Measurements from ENCODE around the gene DBX2. TPM values are rescaled to one million over a fixed set of nuclear protein-coding genes. Genes with fewer than 3 reads are reported as not detected.
"Not testable (repeated sequence)": the region's sequence is repeated elsewhere in the genome, so short reads cannot be mapped to it uniquely, and the experiment has no call there.

DBX2 gene
- total RNA-seq (2014; rRNA removed; shearing (Covaris generic)) = not detected in 2 replicates

DNA sequence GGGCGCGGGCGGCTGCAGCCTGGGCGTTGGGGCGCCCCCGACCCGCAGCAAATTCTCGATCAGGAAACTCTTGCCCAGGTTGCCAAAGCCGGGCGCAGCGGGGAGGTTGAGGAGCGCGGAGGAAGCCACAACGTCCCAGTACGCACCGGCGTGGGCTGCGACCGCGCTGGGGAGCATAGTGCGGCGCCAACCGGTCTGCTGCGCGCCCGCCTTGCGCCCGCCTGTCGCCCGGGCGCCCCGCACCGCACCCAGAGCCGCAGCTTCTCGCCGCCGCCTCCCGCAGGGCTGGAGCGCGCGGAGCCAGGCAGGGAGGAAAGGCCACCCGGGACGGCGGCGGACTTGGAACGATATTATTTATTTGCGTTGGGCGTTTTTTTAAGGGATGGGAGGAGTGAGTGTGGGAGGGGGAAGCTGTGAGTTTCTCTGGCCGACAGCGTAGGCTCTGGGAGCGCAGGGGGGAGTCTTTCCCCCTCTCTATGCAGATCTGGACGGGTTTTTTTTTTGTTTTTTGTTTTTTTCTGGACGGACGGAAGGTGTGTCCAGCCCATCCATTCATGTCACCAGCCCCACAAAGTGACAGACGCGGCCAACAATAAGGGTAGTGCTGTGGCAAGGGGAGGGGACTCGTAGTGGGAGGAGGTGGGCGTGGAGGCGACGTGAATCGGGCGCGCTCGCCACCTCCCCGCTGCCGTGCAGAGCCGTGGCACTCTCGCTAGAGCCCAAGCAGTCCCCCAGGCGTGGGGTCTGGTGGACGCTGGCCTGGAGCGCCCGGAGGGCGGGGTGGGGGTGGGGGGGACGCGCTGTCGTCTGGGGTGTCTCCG lies at the start of gene DBX2:
Gene DBX2 (minus strand): TSS at position 349 of the 821 bp plus-strand sequence. CDS start 172 bp downstream, at position 177.
- peaks cover 15% of the 10 kb centered on the region for H3K4me1 ChIP-seq (replicated peaks)
- no peaks in the 10 kb centered on the region; the same call in 1 of the 2 replicates for H3K9me3 ChIP-seq (replicated peaks)
- H3K36me3 ChIP-seq = no peaks in the 10 kb centered on the region
- H3K27ac ChIP-seq = no peak within 1 kb of the TSS
- peak in 1 of 2 experiments; percentile 24 for DNase-seq (ENCODE audit: low read depth in 1 of 2, low spot score in 2 of 2)
- peak within 1 kb of the TSS; percentile 30 for H3K4me3 ChIP-seq
- H3K27me3 ChIP-seq (replicated peaks) = peaks cover 67% of the 10 kb centered on the region

DNA sequence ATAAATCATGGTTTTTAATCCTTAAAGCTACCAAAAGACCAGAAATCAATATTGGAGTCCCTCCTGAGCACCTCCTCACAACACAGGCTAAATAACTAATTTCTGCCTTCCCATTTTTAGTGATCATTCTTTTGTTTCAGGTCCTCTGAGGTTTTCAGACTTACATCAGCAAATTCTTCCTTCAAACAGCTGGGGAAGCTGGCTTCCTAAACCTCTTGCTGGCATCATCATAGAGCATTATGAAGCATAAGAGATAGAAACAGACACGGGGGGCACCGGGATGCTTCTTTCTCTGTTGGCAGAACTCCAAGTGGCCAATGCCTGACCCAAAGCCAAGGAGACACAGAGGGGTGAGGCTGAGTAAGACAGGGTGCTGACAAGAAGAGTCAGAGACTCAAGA lies 47.9 kb upstream of the DBX2 start:
- no peaks in the 10 kb centered on the region for H3K4me1 ChIP-seq (replicated peaks)
- no peak overlapping the region for H3K27ac ChIP-seq
- no peaks in the 10 kb centered on the region for H3K27me3 ChIP-seq (replicated peaks)
- no peaks in the 10 kb centered on the region for H3K9me3 ChIP-seq (replicated peaks)
- no peak overlapping the region for H3K4me3 ChIP-seq
- no peak for DNase-seq (ENCODE audit: low read depth in 1 of 2, low spot score in 2 of 2)
- H3K36me3 ChIP-seq = no peaks in the 10 kb centered on the region

DNA sequence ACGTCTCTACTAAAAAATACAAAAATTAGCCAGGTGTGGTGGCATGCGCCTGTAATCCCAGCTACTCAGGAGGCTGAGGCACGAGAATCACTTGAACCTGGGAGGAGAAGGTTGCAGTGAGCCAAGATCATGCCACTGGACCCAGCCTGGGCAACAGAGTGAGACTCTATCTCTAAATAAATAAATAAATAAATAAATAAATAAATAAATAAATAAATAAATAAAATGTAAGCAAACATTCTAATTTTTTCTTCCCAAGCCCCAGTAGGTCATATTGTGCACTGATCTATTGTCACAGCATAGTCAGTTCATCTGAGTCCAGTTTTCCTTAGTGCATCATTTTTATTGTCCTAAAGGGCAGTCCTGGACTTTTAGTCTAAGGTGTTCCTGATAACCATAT lies 44.5 kb upstream of the DBX2 start:
- H3K4me3 ChIP-seq; H3K9me3 ChIP-seq (replicated peaks); H3K36me3 ChIP-seq; H3K4me1 ChIP-seq (replicated peaks); DNase-seq (ENCODE audit: low read depth in 1 of 2, low spot score in 2 of 2); H3K27me3 ChIP-seq (replicated peaks); H3K27ac ChIP-seq: not testable (repeated sequence)

DNA sequence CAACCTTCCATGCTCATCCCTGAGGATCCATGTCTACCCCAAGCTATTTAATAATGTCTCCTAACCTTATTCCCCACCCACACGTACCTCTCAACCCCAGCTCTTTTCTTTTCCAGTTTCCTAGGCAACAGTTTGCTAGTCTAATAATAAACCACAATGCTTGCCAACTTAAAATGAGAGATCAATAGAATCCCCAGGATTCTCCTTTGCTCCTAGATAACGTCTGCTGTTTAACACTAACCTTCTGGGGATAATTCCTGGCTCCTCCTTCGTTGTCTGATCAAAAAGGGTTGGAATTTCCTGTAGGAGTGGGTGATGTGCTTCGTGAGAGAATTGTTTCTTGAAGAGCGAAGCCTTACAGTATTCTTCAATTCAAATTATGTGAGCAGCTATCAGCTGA lies 42.2 kb upstream of the DBX2 start:
- H3K4me1 ChIP-seq (replicated peaks) = no peaks in the 10 kb centered on the region
- no peak overlapping the region for H3K27ac ChIP-seq
- H3K4me3 ChIP-seq = no peak overlapping the region
- no peaks in the 10 kb centered on the region for H3K36me3 ChIP-seq
- DNase-seq (ENCODE audit: low read depth in 1 of 2, low spot score in 2 of 2) = no peak
- 0 out of 2 replicates have a peak, but pooled peaks cover 3% of the 10 kb centered on the region for H3K27me3 ChIP-seq (replicated peaks)
- H3K9me3 ChIP-seq (replicated peaks) = no peaks in the 10 kb centered on the region

DNA sequence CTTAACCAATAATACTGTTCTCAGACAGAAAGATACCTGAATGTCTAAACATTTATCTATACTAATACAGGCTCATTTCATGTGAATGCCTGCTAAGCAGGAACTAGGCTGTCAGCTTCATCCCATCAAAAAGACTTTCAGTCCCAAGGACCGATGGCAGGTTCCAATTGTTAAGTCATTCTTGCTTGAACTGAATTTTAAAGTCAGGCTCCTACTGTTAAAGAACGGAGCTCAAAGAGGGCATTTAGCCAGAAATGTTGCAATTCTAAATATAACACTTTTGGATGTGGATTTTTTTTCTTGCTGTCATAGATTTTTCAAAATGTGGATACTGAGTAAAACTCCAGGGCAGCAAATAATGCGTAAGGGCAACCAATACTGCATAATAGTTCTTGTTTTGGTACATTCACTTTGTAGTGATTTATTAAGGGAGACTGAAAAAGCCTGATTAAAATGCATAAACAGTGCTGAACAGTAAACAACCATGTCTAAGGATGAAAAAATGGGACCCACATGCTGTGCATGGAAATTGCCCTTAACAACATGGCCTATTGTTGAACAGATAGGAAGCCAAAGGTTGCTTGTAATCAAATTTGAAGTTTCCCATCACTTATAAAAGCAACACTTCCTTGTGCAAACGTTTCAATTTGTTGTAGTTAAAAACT lies 38.6 kb upstream of the DBX2 start:
- H3K4me3 ChIP-seq = no peak overlapping the region

DNA sequence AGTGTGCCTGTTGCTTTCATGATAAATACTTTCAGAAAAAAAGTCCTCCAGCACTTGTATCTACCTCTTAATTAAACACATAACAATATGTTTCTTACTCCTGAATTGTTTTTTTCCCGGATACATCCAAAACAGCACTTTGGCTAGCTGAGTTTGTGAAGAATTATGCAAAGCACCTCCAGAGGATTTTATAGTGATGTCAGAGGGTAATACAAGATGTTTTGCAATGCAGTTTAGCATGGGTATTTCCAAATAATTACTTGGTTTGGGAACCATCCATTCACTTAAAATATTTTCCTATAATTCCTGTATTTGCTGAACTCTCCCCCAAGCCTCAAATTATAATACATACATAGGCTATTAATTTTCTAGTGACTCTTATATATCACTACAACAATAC lies 37.7 kb upstream of the DBX2 start:
- Histone ChIP-seq H3K9me3 (replicated peaks) (peaks cover 3% of the 10 kb centered on the region; the same call in 1 of the 2 replicates), H3K27ac (no peak overlapping the region), H3K36me3 (no peaks in the 10 kb centered on the region), H3K4me1 (replicated peaks) (no peaks in the 10 kb centered on the region), H3K4me3 (no peak overlapping the region), H3K27me3 (replicated peaks) (0 out of 2 replicates have a peak, but pooled peaks cover 3% of the 10 kb centered on the region)
- DNase-seq (ENCODE audit: low read depth in 1 of 2, low spot score in 2 of 2) = no peak

More for the DNA sequence above, 38.6 kb upstream of the DBX2 start:
- H3K27ac ChIP-seq = no peak overlapping the region
- H3K27me3 ChIP-seq (replicated peaks) = 0 out of 2 replicates have a peak, but pooled peaks cover 3% of the 10 kb centered on the region
- DNase-seq (ENCODE audit: low read depth in 1 of 2, low spot score in 2 of 2) = no peak
- H3K36me3 ChIP-seq = no peaks in the 10 kb centered on the region
- H3K4me1 ChIP-seq (replicated peaks) = no peaks in the 10 kb centered on the region
- peaks cover 3% of the 10 kb centered on the region; the same call in 1 of the 2 replicates for H3K9me3 ChIP-seq (replicated peaks)

DNA sequence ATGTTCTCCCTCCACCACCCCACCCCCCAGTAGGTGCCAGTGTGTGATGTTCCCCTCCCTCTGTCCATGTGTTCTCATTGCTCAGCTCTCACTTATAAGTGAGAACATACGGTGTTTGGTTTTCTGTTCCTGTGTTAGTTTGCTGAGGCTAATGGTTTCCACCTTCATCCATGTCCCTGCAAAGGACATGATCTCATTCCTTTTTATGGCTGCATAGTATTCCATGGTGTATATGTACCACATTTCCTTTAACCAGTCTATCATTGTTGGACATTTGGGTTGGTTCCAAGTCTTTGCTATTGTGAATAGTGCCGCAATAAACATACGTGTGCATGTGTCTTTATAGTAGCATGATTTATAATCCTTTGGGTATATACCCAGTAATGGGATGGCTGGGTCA lies 33.3 kb upstream of the DBX2 start:
- DNase-seq (ENCODE audit: low read depth in 1 of 2, low spot score in 2 of 2); H3K9me3 ChIP-seq (replicated peaks); H3K4me3 ChIP-seq; H3K27me3 ChIP-seq (replicated peaks); H3K4me1 ChIP-seq (replicated peaks); H3K27ac ChIP-seq; H3K36me3 ChIP-seq: not testable (repeated sequence)

DNA sequence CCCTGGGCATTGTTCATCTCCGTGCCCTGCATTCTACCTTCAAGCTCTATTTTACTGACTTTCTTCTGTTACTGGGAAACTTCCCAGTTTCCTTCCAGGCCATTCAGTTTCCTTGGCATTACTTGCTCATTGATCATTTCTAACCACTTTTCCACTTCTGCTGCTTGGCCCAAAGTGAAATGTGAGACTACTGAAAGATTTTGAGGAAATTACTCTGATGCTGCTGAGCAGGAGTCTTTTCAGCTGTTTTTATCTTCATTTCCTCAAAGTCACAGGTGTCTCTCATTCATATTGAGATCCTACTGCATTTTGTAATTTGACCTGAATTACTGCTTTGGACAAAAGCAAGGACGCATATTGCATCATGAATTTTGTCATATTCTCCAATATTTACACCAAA lies 26.4 kb upstream of the DBX2 start:
- Histone ChIP-seq H3K4me3 (no peak overlapping the region), H3K27ac (no peak overlapping the region), H3K9me3 (replicated peaks) (no peaks in the 10 kb centered on the region), H3K4me1 (replicated peaks) (no peaks in the 10 kb centered on the region), H3K36me3 (no peaks in the 10 kb centered on the region), H3K27me3 (replicated peaks) (no peaks in the 10 kb centered on the region; the same call in 1 of the 2 replicates)
- no peak for DNase-seq (ENCODE audit: low read depth in 1 of 2, low spot score in 2 of 2)

DNA sequence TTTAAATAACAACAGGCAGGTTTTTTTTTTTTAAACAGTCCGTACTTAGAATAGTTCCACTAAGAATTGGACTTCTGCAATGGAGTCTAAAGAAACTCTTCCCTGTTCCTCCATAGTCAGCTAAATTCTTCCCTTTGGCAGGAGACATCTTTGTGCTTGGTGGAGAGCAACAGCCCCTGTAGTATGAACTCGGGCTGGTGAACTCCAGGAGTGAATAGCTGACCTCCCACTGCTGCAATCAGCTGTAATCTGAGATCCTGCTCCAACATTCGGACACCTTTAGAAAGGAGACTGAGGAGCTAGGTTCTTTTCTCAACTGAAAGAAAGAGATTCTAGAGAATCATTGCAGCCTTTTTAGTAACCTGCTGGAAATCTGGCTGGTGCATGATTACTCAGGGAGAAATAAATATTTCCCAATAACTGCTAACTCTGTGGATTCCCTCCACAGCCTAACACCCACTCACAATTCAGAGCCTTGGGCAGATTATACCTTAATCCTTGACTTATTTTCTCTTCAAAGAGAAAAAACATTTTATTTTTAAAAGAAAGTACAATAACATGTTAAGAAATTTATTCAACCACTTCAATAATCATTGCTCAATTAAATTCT lies 25.6 kb upstream of the DBX2 start:
- Histone ChIP-seq H3K4me3 (no peak overlapping the region), H3K9me3 (replicated peaks) (no peaks in the 10 kb centered on the region), H3K36me3 (no peaks in the 10 kb centered on the region), H3K27ac (no peak overlapping the region), H3K4me1 (replicated peaks) (no peaks in the 10 kb centered on the region), H3K27me3 (replicated peaks) (no peaks in the 10 kb centered on the region; the same call in 1 of the 2 replicates)
- no peak for DNase-seq (ENCODE audit: low read depth in 1 of 2, low spot score in 2 of 2)

DNA sequence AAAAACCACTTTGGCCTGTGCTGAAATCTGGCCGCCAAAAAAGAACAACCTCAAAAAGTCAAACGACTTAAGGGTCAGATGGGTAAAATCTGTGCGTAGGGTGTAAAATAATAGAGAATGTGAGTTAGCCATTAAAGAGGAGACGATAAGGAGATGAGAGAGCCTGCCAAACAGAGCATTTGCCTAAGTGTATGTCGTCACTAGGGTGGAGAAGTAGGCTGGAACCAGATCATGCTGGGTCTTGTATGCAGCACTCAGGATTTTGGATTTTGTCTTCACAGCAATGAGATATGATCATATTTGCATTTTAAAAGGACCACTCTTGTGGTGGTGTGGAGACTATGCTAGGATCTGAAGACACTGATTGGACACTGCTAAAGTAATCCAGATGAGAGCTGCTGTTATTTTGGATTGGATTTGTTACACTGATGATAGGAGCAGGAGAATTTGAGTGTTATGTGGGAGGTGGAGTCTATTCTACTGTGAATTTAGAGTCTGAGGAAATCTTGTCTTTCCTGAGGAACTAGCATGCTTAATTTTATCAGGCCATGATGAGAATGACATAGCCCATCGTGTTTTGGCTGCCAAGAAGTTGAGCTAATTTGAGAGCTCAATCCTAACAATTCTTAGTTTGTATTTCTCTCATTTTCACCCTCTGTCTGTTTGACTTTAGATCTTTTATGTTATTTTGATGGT lies 24.8 kb upstream of the DBX2 start:
- no peak overlapping the region for H3K4me3 ChIP-seq
- no peaks in the 10 kb centered on the region for H3K36me3 ChIP-seq
- no peaks in the 10 kb centered on the region for H3K9me3 ChIP-seq (replicated peaks)
- no peaks in the 10 kb centered on the region for H3K4me1 ChIP-seq (replicated peaks)
- H3K27me3 ChIP-seq (replicated peaks) = no peaks in the 10 kb centered on the region; the same call in 1 of the 2 replicates
- no peak overlapping the region for H3K27ac ChIP-seq
- DNase-seq (ENCODE audit: low read depth in 1 of 2, low spot score in 2 of 2) = no peak

DNA sequence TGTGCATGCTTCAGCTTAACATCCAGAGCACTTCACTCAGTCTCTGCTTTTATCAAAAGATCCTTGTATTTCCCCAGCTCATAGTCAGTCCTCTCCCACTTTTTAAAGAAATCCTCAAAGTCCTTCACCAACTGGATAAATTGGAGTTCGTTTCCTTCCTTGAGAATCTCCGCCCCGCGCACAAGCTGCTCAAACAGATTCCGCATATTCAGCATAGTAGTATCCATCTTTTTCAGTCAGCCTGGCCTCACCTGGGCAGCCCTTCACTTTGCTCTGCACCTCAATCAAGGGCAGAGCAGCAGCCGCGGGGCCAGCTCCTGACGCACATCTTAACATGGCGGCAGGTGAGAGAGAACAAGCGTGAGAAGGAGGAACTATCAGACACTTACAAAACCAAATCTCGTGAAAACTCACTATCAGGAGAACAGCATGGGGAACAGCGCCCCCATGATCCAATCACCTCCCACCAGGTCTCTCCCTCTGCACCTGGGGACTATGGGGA lies 14.3 kb upstream of the DBX2 start:
- Histone ChIP-seq H3K4me3 (no peak overlapping the region), H3K4me1 (replicated peaks) (no peaks in the 10 kb centered on the region), H3K27ac (no peak overlapping the region), H3K9me3 (replicated peaks) (no peaks in the 10 kb centered on the region; the same call in 1 of the 2 replicates), H3K36me3 (no peaks in the 10 kb centered on the region), H3K27me3 (replicated peaks) (no peaks in the 10 kb centered on the region)
- no peak for DNase-seq (ENCODE audit: low read depth in 1 of 2, low spot score in 2 of 2)

DNA sequence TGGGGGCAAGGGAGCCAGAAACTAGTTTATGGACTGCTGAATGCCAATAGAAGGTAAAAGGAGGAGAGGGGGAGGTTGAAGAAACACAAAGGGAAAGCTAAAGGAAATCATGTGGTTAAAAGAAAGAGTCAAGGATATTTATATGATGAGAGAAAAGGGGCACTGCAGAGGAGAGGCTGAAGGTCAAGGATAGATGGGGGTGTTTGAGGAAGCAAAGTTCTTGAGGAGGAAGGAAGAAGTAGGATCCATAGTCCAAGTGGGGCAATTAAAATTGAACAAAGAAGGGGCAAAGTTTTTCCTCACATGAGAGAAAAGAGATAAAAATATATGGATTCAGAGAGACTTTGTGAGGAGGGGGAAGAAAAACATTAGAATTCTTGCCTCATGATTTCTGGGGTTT lies 10.1 kb upstream of the DBX2 start:
- Histone ChIP-seq H3K4me1 (replicated peaks) (no peaks in the 10 kb centered on the region), H3K4me3 (no peak overlapping the region), H3K27ac (no peak overlapping the region), H3K9me3 (replicated peaks) (no peaks in the 10 kb centered on the region), H3K36me3 (no peaks in the 10 kb centered on the region), H3K27me3 (replicated peaks) (no peaks in the 10 kb centered on the region)
- no peak for DNase-seq (ENCODE audit: low read depth in 1 of 2, low spot score in 2 of 2)

DNA sequence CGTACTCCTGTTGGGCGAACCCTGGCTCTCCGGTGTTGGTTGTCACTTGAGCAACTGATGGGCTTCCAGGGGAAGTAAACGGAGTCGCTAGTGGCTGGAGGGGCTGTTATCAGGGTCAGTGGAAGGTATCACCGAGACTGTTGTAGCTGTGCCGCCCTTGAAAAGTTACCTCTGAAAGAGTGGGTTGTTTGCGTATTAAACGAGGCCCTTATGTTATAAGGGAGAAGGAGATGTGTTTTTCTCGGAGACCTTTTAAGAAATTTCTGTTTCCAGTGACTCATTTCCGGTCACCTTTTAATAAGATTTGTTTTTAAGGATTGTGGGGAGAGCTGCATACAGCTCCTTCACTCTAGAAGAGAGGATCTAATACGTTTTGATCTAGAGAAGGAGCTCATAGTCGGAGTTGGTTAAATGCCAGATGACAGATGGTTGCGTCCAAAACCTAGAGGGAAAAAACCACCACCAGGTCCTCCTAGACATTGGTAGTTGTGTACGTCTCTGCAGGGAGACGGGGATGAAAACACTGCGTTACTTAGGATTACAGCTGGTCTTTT lies 750 bp upstream of the DBX2 start:
- Histone ChIP-seq H3K27me3 (replicated peaks) (peaks cover 60% of the 10 kb centered on the region), H3K4me1 (replicated peaks) (peaks cover 15% of the 10 kb centered on the region), H3K4me3 (peak overlapping the region; percentile 30), H3K27ac (no peak overlapping the region), H3K9me3 (replicated peaks) (no peaks in the 10 kb centered on the region; the same call in 1 of the 2 replicates), H3K36me3 (no peaks in the 10 kb centered on the region)
- DNase-seq (ENCODE audit: low read depth in 1 of 2, low spot score in 2 of 2) = peak in 1 of 2 experiments; percentile 12

All from SJSA1 (cell line).